ENCODE data around the gene ZNF3.

- TF ChIP-seq CTCF (IDR thresholded peaks at IDR 0.05) (no peak), POLR2A (IDR thresholded peaks at IDR 0.05) (no peak), POLR2AphosphoS5 (IDR thresholded peaks at IDR 0.05; ENCODE audit: insufficient read depth in 1 of 2, low read depth in 1 of 2) (no peak)
These were observed 8.1 kb upstream of the ZNF3 start for GRCh38 chr7:100089458-100090196.
